OCI-M1 (cell line): ENCODE data around the gene FRMPD2.
"Not testable (repeated sequence)": the region's sequence is repeated elsewhere in the genome, so short reads cannot be mapped to it uniquely, and the experiment has no call there.

ENCODE experiments used
- DNase-seq: peaks from one replicate; lab custom pipeline; 2025; lab: John Stamatoyannopoulos, UW

FRMPD2 gene

DNA sequence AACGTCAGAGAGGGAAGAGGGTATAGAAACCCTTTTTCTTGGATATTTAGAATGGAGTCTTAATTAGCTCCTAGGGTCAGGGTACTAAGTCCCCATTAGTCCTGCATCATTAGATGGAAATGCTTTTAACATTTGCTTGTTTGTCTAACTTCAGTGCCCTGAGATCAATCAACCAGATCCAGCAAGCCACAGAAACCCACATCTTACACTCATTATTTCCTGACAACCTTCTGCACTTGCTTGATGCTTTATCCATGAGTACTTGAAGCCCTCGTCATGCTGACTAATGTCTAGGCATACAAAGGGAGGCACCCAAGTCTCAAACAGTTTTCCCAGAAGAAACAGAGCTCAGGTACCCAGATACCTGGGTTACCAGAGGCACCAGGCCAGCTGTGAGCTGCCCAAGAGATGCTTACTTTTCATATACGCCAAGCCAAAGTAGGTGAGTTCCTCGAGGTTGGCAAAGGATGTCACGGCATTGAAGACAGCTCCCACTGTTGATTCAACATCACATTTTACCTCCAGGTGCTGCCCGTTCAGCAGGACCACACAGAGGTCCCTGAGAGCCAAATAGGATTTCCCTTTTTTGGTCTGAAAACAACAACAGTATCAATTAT lies 42.7 kb downstream of the FRMPD2 start:
- no peak for DNase-seq

DNA sequence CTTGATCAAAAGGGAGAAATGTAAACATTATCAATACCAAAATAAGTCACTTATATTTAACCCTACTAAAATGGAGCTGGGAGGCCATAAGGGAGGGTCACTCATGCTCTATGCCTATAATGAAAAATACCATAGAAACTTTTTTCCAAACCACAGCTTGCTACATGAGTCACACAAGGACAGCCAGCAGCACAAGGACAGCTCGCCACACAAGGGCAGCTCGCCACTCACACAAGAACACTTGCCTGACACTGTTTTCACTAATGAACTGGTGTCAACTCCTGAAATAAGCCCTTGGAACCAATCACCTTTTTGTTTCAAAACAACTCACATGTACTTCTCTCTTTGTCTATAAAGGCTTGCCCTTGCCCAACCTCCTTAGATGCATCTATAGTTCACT lies 43.3 kb downstream of the FRMPD2 start:
- DNase-seq, result no peak

DNA sequence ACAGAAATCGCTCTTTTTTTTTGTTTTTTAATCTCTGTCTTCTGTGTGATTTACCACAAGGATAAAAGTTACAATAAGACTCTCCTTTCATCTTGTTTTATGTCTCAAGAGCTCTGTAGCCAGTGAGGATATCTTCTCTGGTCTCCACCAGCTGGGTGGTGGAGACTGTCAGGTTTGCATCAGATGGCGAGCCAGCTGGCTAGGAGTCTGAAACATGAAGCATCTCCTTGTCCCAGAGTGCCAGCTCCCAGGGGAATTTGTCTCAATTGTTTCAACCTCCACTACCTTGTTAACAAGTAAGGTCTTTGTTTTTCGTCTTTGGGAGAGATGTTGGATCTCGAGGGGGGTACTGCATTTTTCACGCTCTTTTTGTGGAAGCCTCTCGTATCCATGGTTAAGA lies 47.3 kb downstream of the FRMPD2 start:
- no peak for DNase-seq

DNA sequence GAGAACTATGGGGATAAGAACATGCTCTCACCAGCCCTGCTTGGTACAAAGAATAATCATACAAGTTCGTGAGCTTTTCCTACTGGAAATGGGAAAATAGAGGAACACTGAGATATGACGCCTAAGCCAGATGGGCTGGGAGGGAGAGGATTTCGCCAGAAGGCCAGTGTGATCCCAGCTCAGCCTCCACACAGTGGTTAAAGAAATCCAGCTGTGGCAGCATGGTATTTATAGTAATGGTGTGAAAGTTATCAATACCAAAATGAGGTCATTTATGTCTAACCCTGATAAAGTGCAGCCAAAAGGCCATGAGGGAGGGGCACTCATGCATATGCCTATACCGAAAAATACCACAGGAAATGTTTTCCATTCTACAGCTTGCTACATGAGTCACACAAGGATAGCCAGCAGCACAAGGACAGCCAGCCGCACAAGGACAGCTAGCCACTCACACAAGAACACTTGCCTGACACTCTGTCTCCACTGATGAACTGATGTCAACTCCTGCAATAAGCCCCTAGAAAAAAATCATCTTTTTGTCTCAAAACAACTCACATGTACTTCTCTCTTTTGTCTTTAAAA lies 49.4 kb downstream of the FRMPD2 start:
- peak; percentile 71 for DNase-seq

DNA sequence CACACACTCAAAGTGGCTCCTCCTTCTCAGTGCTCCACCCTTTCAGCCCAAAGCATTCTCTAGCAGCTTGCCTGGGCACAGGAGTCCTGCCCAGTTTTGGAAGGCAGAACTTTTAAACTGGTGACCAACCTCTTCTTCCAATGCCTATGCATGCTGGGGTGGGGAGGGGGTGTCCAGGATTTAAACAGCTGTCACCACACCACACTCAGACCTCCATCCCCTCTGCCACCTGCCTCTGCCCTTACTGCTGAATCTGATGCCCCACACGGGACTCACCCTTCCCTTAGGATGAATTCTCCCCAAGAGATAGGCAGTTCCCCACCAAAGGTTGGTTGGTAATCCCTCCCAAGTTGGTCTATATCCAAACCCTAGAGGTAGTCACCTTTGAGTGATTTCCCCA lies 50.2 kb downstream of the FRMPD2 start:
- no peak for DNase-seq

DNA sequence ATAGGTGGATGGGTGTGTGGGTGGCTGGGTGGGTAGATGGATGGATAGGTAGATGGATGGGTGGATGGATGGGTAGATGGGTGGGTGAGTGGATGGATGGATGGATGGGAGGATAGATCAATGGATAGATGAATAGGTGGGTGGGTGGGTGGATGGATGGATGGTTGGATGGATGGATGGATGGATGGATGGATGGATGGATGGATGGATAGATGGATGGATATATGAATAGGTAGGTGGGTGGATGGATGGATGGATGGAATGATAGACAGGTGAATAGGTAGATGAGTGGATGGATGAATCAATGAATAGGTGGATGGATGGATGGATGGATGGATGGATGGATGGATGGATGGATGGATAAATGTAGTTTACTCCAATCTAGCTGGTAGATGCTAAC lies 52.7 kb downstream of the FRMPD2 start:
- DNase-seq, result no peak

DNA sequence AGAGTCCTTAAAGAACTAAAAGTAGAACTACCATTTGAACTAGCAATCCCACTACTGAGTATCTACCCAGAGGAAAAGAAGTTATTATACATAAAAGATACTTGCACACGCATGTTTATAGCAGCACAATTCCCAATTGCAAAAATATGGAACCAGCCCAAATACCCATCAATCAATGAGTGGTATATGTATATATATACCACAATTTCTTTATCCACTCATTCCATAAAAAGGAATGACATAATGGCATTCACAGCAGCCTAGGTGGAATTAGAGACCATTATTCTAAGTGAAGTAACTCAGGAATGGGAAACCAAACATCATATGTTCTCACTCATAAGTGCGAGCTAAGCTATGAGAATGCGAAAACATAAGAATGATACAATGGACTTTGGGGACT lies 53.5 kb downstream of the FRMPD2 start:
- DNase-seq, result not testable (repeated sequence)

DNA sequence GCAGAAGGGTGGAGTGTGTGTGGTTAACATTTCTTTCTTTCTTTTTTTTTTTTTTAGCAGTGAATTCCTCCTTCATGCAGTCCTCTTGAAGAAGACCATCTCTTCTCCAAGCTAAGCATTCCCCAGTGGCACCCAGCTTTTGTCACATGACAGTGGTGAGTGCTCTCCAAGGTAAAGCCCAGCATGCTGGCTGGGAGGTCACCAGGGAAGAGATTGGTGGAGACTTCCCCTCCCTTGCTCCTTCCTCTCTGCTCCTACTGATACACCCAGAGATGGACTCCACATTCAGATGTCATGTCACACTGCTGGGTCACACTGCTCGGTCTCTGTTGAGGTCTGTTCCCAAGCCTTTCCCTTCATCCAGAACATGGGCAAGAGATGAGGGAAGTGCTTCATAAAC lies 55.3 kb downstream of the FRMPD2 start:
- DNase-seq, result no peak

DNA sequence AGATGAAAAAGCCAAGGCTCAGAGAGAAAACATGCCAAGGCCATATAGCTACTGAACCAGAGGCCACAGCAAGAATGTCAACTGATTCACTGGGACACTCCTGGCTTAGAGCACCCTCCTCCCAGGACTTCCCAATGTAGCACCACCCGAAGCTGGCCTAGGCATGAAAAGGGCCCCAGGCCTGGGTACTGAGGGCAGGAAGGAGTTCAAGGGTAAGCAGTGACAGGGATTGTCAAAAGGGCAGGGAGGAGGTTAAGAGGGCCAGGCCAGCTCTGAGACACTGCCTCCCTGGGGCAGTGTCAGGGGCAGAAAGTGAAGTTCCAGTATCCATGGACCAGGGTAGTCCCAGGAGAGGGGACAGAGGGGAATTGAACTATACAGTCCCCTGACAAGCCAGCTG lies 57.8 kb downstream of the FRMPD2 start:
- no peak for DNase-seq

DNA sequence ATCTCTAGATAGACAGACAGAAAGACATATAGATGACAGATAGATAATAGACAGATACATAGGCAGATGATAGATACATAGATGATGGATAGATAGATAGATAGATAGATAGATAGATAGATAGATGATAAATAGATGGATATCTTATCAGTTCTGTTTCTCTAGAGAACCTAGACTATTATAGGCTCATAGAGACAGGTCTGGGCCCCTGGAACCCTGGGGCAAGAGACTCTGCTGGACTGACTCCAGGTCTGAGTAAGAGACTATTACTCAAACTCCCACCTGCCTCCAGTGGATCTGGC lies 58.3 kb downstream of the FRMPD2 start:
- no peak for DNase-seq

DNA sequence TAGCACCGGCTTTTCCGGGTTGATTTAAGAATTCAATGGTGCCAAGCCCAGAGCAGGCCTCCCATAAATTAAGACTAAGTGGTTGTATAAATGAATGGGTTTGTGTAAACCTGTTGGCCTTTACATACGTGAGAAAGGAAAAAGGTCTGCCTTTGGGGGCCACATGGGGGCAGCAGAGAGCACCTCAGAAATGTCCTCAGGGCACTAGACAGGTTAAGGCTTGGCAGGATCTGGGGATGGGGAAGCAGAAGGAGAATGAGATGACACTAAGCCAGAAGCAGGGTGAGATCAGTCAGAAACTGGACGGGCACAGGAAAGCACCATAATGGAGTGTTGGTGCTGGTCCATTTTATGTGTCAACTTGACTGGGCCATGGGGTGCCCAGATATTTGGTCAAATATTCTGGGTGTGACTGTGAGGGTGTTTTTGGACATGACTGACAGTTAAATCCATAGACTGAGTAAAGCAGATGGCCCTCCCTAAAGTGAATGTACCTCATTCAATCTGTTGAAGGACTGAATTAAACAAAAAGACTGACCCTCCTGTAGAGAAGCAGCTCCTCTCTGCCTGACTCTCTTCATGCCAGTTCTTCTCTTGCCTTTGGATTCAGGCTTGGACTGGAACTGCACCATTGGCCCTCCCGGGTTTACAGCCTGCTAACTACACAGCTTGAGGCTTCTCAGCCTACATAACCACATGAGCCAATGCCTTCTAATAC lies 58.9 kb downstream of the FRMPD2 start:
- peak; percentile 76 for DNase-seq

DNA sequence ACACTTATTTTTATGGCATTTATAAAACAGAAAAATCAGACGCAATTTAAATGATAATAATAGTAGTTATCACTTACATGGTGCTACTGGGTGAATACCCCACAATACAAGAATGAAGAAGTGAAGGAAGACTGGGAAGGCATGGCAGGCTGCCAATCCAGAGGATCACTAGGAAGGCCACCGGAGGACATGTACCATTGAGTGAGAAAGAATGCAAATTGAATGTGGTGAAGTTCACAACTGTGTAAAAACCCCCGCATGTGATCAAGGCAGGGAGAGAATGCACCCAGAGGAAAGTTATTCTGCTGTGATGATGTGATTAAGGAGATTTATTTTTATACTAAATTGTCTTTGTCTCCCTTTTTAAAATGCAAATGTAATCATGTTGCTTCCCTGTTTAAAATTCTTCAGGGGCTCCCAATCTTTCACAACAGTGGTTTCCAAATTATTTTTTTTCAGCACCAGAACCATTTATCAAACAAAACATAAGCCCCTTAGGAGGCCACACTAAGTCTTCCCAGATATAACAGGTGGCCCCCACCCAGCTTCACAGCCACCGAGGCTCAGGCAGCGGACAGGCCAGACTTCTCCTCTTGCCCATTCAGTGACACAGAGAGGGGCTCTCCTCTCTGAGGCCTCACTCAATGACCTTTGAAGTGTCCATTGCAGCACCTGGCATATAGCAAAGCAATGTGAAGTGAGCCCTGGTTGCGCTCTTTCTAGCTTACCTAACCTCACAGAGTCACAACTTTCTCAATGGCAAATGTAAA lies 59.6 kb downstream of the FRMPD2 start:
- DNase-seq, result no peak

DNA sequence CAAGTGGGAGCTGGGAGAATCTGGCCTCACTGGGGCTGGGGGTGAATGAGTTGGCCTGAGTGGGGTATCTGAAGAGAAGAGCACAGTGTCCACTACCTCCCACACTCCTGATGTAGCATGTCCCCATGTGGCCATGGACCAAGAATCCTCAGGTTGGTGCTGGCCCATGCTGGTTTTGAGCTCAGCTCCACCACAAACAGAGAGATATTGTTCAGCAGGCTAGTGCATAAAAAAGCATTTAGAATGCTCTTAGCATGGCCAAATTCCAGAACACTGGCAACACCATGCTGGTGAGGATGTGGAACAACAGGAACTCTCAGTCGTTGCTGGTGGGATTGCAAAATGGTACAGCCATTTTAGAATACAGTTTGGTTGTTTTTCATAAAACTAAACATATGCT lies 61.4 kb downstream of the FRMPD2 start:
- no peak for DNase-seq

DNA sequence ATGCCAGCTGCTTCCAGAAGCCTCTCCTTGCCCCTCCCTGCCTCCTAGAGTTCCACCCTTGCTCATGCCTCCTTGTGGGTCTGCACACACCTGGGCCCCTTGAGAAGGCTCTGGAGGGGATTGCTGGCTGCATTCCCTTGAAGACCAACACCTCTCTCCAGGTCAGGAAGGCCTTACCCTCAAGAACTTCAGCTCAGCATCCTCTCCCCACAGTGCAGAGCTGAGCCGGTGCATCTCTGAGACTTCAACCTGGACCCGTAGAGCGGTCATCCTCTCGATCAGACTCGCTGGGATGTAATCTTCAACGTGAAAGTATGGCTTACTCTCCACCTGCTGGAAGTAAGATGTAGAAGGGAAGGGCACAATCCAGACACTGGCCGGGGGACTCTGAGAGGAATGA lies 62.7 kb downstream of the FRMPD2 start:
- DNase-seq, result no peak

DNA sequence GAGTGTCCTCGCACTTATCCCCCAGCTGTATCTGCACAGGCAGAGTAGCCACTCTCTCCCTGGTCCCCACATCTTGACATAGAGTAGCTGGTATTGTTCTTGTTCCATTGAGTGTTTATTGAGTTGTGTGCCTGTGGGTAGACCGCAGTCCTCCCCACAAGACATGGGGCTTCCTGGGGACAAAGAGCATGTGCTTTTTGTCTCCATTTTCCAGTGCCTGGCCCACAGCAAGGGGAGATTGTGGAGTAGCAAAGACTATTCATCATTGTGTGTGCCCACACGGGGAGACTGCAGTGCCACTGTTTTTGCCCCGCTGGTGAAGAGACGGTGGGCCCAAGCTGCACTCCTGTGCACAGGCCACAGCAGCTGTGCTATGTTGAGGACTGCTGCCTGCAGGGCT lies 63.5 kb downstream of the FRMPD2 start:
- DNase-seq, result no peak

DNA sequence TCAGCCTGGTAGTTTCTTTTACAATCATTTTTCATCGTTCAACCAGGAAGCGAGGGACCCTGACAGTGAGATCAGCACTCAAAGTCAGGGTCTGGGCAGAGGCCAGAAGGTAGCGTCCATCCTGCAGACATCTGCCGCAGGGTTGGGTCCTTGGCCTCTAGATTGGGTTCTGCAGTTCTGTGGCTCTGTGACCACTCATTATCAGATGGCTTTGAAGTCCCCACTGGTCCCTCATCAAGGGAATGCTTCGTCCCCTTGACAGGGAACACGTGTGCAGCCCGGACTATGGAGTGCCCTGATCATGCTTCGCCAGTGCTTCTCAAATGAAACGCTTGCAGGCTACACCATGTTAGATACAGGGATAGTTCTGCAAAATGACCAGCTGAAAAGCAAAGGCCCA lies 64.1 kb downstream of the FRMPD2 start:
- no peak for DNase-seq

DNA sequence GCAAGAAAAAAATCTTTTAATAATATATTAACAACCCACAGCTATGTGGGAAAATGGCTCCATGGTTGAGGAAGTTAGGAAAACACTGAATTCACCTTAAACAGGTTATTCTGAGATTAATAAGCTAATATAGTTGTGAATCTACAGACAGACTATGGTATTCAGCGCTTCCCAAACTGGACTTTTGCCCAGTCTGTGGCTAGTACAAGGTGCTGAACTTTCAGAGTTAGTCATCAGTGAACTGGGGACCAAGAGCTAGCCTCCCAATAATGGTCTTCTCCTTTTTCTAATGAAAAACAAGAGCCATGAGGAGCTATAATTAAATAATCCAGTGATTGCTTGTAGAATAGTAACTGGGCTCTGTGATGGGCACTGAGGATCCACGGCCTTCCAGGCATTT lies 65.3 kb downstream of the FRMPD2 start:
- no peak for DNase-seq

DNA sequence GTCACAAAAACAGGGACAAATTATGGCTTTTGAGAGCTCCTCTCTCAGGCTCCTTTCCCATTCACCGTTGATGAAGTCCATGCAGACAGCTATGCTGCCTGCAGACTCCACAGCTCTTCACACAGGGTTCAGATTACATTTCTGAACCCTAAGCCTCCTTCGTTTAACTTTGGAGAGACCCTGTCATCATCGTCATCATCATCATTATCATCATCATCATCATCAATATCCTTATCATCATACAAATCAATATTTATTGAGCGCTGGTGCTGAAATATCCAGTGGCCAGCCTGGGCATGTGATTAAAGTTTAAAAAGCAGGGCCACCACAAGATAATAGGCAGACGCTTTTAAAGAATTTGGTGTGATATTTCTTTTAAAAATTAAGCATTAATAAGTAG lies 66.6 kb downstream of the FRMPD2 start:
- DNase-seq, result no peak

DNA sequence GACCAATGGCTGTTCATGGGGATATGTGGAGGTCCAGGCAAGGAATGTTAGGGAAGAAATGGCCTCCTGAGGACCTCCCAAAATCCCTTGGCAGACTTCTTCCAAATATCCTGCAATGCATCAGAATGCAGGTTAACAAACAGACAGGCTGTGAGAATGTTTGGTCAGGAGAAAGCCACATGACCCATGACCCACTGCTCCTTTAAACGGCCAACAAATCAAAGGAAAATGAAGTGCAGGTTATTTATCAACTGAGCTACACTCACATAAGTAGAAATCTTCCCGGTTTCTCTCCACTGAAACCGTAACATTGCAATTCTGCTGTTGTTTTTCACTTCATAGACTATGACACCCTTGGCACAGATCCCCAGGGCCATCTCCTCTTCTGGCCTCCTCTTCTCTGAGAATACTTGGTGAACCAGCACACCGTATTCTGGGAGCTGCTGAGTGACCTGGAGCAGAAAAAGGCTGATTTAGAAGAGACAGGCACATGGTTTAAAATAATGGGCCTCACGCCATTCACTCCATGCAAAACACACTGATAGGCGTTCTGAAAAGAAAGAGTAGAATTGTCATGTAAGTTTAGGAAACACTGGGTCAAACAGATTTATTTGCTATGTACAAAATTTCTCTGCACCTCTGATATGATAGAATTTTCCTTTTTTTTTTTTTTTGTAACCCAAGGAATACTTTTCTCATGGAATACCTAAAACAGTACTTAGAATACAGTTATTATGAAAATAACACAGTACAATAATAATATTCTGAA lies 67.8 kb downstream of the FRMPD2 start:
- DNase-seq, result no peak

DNA sequence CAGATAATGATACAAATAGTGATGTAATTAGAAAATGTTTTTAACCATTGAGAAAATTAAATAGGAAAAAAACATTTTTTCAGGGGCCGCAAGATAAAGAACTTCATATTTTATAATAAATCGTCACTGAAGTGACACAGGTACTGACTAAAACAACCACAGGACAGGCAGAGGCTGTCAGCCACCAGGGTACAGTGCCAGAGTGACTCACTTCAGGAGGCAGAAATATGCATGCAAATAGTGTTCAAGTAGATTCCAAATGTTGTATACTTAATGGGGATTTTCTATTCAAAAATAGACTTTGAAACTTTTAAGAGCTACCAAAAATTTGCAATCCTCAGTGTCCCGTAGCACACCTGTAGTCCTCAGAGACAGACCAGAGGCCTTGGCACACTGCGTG lies 68.6 kb downstream of the FRMPD2 start:
- DNase-seq, result no peak

DNA sequence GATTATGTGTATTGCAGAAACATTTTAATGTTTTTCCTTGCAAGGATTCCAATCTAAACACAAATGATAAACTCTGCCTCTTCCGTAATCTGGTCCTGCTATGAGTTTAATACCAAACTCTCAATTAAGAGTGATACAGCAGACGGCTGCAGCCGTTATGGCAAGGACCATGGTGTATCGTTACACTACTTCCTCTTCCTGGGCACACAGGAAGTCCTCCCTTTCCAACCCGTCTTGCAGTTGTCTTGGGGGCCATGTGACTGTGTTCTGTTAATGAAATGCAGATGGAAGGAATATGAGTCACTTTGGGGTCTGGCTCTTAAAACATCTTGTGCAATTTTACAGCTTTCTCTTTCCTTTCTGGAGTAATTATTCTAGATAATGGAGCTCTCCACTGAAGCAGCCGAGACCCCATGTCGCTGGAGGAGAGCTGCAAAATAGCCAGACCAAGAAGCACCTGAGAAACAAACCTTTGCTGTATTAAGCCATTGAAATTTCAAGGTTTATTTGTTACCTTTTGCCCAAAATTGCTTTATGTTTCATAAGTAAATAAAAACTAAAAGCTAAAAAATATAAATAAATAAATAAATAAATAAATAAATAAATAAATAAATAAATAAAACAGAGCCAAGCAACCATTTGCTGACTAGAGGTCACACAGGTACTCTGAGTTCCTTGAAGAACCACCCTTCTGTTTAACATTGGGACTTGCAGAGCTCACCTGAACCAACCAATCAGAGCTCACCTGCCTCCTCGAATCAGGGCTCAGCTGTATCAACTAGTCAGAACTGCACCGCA lies 74.7 kb downstream of the FRMPD2 start:
- peak; percentile 47 for DNase-seq
